CD4-positive, alpha-beta T cell treated with Interleukin-4 for 1 hour (primary cell): ENCODE results near the gene HIF1AN.

Experiments used
- DNase-seq, 2 donors: peaks; one replicate each; pipeline ENCODE4 v3.0.0-alpha.2; 2020 to 2022

Gene HIF1AN

DNA sequence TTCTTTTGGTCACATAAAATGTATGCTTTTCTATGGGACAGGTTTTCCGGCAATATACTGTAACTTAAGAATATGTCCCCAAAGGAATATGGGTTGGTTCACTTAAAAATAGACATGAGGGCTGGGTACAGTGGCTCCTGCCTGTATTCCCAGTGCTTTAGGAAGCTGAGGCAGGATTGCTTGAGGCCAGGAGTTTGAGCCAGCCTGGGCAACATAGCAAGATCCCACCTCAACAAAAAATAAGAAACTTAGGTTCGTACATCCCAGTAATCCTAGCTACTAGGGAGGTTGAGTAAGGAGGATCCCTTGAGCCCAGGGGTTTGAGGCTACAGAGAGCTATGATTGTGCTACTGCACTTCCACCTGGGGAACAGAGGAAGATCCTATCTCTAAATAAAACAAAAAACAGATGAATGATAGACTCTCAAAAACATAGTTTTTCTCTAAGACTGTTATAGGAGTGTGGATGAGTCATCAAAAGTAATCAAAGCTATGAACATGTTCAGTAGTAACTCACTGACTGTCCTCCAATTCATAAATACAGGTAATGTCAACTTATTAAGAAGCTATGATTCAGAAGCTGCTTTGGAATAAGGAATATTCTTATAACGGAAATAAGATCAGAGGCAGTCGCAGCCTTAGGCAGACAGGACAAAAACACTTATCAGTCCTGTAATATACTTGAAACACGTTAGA lies 13.5 kb upstream of the HIF1AN start:
- no peak for DNase-seq

DNA sequence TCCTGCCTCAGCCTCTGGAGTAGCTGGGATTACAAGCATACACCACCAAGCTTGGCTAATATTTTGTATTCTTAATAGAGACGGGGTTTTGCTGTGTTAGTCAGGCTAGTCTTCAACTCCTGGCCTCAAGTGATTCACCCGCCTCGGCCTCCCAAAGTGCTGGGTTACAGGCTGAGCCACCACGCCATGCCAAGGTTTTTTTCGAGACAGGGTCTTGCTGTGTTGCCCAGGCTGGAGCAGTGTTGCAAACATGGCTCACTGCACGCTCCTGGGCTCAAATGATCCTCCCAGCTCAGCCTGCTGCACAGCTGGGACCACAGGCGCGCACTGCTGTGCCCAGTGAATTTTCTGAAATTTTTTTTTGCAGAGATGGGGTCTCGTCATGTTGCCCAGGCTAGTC lies 12.8 kb upstream of the HIF1AN start:
- DNase-seq = no peak

DNA sequence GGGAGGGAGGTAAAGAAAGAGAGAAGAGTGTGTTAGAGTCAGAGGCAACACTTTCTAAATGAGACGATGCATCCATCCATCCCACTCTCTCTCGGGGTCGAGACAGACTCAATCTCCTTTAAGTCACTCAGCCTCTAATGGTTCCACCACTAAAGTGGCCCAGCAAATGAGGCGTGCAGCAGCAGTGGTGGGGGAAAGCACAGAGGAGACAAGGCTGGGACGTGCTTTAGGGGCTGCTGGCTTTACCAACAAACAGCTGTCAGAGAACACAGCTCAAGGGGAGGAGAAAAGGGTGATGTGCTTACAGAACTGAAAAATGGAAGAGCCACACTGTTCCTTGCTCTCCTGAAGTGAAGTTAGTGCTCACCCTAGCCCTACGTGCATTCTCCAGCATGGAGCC lies 11.5 kb upstream of the HIF1AN start:
- no peak for DNase-seq

DNA sequence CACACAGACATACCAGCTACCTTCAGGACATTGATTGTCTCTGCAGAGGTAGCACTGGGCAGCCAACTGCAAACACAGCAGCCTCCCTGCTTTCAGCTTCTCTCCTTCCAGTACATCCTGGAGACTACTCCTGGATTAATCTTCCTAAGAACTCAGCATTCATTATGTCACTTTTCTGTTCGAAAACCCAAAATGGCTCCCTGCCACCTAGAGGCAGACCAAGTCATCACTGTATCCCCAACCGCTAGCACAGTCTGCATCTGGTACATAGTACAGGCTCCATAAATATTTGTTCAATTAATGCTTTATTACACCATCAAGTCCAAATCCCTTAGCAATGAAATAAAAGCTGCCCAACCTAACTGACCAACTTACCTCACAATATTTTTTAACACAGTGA lies 11.1 kb upstream of the HIF1AN start:
- DNase-seq = no peak

DNA sequence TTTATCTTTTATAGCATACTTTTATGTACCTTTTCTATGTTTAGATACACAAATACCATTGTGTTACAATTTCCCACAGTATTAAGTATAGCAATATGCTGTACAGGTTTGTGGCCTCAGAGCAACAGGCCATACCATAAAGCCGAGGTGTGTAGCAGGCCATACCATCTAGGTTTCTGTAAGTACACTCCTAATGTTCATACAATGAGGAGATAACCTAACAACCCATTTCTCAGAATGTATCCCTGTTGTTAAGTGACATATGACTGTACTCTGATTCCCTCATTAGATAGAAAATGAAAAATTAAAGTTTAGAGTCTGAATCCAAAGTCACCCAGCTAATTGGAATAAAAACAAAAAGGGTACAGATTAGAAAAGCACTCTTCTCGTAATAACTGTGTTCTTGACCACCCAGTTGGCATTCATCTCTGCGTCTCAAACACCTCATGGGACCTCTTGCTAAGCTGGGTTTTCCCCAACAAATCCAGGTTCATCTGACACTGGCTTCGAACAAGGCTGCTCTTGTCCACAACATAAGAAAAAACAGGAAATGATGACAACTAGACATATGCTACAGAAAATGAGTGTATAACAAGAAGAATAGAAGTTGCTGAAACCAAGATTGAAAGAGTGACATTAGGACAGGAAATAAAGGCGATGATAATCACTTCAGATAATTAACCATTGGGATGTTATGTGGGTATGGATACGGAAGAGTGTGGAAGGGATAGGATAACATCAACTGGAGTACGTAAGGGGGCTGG lies 7.4 kb upstream of the HIF1AN start:
- peak; percentile 30 to 66 for DNase-seq

DNA sequence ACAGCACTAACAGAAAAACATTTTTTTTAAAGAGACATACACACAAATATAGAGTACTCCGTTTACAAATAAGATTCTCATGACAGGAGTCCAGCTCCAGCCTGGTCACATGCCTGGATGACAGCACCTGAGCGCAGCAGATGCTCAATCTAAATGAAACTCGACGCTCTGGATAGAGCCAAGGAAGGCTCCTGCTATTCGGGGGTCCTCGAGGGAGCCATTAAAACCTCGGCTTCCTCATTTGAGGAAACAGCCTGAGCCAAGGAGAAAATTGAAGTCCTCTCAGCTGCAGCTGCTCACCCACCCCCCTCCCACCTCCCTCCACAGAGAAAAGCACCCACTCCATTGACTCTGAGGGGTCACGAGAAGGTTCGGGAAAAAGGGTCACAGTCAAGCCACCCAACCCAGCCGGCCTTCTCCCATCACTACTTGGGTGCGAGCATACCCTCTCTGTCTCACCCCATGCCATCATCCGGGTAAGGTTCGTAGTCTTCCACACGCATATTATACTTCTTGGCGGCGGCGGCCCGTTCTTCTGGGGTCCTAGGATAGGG lies 6.7 kb upstream of the HIF1AN start:
- DNase-seq = no peak

DNA sequence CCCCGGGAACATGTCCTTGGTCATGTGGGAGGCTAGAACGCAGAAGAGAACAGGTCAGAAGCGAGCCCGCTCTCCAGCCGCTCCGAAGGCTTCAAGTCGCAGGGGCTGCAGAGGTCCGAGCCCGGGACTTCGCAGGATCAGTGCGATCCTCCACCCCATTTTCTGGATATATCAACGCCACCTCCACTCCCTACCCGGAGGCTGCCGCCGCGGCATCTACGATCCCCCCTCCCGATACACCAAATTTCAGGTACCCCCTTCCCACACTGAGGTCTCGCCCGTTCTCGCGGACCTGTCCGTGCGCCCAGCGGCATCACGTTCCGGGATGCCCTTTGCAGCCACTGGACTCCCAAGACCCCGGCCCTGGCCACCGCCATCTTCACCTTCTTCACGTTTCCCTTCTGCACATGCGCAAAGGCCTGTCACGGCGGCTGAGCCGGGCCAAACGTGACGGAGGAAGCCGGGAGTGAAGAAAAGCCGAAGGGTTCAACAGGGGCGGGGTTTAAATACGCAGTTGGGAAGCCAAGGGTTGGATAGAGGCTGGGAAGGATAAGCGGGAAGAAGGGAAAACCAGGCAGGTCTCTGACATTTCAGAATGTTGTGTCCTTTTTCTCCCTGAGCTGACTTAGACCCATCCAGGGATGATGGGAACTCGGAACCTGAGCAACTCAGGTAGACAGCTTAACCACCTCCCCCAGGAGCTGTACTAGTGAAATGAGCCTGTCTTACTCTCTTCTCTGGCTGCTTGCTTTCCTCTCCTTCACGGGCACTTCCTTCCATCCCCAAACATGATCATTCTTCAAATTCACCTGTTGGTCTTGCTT lies 6.1 kb upstream of the HIF1AN start, which contains the start of gene NDUFB8:
Gene NDUFB8 (minus strand): TSS at position 397 of the 824 bp plus-strand sequence. CDS start 20 bp downstream, at position 377.
- peak; percentile 90 to 91 for DNase-seq

DNA sequence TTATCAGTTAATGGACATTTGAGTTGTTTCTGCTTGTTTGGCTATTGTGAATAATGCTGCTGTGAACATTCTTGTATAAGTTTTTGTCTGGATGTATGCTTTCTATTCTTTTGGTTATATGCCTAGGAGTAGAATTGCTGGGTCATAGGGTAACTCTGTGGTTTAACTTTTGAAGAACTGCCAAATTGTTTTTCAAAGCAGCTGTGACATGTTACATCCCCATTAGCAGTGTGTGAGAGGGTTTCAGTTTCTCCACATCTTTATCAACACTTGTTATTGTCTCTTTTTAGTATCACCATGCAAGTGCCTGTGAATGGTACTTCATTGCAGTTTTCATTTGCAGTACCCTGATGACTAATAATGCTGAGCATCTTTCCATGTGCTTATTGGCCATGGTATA lies 4.0 kb upstream of the HIF1AN start:
- no peak for DNase-seq

DNA sequence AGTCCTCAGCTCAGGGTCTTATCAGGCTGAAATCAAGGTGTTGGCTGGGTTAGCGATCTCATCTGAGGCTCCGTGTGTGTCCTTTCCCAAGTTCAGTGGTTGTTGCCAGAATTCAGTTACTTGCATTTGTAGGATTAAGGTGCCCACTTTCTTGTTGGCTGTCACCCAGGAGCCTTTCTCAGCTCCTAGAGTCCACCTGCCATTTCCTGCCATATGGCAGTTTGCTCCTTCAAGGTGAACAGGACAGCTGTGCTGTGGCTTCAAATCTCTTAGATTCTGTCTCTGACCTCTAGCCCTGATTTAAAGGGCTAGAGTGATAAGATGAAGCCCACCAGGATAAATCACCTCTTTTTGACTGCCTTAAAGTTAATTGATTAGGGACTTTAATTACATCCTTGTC lies 1.0 kb upstream of the HIF1AN start:
- no peak for DNase-seq

DNA sequence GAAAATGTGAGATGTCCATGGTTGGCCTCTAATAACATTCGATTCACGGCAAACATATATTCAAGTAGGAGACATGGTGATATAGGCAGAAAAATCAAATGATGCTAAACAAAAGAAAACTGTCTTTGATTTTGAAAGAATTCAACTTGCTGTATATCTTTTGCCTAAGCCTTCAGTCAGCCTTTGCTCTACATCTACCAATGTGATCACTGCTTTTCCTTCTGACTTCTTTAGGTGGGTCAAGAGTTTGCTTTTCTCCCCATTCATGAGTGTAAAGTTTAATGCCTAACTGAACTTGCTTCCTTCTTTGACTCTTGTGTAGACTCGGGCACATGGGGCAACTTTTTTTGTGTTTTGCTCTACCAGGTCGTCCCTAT lies 417 bp upstream of the HIF1AN start:
- DNase-seq = no peak

DNA sequence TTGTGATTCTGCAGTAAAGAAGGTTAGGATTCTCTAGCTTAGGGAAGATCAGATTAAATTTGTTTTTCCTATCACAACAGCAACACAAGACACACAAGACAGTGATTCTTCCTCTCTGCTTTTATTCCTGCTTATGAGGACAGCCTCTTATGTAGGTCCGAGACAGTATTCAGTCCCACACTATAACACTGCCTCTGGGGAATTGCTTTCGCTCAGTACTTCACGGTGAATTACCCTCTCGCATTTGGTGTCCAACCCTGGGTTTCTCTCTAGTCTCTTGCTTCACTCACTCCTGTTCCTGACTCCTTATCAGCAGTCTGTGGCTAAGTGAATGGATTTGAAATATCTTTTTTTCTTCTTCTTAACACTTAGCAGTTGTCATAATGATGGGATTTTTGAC lies 1.7 kb downstream of the HIF1AN start:
- no peak for DNase-seq

DNA sequence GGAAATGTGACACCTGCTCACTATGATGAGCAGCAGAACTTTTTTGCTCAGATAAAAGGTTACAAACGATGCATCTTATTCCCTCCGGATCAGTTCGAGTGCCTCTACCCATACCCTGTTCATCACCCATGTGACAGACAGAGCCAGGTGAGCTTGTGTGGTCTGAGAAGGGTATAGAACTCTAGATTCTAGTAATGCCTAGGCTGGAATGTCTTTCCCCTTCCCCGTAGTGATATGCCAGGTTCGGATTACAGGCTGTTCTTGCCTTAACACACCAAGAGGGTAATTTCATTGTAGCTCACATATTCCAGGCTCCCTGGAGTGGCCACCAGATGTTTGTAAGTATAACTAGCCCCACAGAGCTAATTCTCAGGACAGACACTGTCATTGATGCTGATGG lies 9.2 kb downstream of the HIF1AN start:
- DNase-seq = no peak

DNA sequence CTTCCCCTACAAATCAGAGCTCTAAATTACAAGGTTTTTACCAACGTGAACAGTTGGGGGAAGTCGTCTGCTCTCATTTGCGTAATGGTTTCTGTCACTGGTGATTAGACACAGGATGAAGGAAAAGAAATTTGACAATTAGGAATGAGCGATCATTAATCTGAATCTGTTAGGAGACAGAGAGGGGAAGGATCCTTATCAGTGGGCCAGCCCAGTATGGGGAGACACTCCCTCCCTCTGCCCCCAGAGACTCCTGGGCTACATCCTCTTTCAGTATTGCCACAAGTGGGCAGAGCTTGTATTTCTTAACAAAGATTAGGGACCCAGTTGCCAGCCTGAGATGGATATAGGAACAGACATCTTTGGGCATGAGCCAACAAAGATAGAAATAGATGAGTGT lies 15.5 kb downstream of the HIF1AN start:
- no peak for DNase-seq

DNA sequence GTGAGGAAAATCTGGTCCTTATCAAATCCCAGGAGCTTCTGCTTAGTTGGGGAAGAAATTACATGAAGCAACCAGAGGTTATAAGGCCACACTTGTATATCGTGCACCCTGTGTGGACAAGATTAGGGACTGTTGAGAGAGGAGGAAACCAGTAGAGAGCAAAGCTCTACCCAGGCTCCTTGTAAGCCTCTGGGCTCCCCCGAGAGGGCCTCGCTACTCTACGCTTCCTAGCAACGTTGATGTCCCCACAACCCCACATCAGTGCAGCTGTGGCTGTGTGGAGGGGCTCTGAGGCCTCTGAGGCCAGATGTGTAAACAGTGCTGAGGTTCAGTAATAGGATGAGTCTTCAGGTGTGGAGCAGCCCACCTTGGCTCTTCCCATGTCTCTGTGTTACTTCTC lies 16.0 kb downstream of the HIF1AN start:
- no peak for DNase-seq

DNA sequence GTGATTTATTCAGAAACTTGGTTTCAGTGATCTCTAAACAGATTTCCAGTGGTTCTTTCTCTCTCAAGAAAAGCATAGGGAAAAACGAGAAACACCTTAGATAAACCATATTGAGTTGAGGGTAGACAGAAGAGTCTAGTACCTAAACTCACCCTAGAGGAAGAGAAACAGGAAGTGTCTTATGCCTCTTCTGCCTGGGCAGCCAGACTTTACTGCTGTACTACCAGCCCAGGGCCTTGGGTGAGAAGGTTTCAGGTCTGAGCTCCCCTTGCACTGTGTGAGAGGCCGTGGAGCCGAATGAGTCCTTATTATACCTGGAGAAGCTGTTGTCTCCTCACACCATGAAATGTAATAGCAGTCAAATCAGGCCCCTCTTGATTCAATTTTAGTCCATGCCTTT lies 18.2 kb downstream of the HIF1AN start:
- no peak for DNase-seq

DNA sequence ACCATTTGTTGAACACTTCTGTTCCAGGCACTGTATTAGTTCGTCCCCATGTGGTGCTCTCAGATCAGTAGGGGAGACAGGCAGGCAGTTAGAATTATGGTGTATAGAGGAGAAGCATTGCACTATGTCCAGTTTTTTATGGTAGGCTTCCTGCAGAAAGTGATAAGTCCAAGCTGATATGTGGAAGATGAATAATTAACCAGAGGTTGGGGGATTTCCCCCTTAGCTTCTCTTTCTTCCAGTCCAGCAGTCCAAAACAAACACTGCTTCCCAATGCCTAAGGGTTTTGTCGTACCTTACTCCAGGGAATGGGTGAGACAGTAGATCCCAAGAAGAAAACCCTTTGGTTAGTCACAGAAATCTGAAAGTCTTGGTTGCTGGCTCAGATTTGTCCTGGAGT lies 19.2 kb downstream of the HIF1AN start:
- no peak for DNase-seq

DNA sequence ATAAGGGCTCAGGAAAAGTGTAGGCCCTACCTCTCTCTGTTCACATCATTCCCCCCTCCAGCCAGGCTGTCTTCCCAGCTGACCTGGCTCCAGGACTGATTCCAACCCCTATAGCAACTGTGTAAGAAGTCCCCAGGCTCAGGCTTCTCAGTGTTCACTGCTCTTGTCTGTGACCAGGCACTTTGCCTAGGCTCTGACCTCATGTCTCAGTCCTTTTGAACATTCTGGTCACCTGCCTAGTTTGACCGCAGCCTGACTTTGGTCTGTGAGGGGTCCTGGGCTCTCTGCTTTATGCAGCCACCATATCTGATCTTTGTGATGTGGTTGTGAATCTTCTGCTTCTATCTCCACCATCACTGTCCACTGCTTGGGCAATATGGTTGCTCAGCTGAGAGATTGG lies 24.5 kb downstream of the HIF1AN start:
- DNase-seq = no peak

DNA sequence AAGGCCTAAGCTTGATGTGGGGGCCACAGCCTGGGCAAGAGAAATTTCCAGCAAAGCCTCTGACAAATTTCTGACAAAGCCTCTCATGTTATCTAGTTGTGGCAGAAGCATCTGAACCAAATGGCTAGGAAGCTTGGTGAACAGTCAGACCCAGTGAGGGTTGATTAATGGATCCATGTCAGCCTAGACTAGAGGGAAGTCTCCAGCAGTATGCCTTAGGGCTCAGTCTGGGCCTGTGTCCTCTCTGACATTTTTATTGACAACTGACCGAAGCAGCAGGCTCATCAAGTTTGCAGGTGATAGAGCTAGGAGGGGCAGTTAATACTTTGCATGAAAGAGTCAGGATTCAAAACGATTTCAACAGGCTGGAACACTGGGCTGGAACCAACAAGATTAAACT lies 25.3 kb downstream of the HIF1AN start:
- no peak for DNase-seq

DNA sequence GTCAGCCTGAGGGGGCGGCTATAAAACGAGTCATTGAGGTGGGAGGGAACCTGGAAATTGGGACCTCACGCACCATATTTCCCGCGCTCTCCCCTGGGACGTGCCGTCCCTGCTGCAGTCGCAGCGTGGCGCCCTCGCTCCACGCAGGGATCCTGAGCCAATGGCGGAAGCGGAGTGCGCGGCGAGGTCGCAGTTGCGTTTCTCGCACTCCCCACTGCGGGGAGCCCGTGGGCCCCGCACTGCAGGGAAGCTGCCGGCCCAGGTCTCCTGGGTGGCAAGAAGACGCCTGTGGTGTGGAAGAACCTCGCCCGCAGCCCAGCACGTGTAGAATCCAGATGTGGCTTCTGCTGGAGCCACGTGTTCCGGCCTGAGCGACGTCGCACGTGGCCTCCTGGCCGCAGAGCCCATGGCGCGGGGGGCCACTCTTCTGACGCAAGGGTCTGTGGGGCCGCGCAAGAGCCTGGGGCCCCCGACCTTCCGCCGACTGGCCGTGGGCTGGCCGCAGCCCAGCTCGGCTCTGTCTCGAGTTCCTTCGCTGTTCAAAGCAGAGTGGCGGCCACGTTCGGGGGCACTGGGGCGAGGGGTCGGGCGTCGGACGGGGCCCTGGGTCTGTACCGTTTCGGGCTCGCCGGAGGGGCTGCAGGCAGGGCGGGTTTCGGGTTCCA lies 26.4 kb downstream of the HIF1AN start:
- DNase-seq = peak; percentile 78 to 81

DNA sequence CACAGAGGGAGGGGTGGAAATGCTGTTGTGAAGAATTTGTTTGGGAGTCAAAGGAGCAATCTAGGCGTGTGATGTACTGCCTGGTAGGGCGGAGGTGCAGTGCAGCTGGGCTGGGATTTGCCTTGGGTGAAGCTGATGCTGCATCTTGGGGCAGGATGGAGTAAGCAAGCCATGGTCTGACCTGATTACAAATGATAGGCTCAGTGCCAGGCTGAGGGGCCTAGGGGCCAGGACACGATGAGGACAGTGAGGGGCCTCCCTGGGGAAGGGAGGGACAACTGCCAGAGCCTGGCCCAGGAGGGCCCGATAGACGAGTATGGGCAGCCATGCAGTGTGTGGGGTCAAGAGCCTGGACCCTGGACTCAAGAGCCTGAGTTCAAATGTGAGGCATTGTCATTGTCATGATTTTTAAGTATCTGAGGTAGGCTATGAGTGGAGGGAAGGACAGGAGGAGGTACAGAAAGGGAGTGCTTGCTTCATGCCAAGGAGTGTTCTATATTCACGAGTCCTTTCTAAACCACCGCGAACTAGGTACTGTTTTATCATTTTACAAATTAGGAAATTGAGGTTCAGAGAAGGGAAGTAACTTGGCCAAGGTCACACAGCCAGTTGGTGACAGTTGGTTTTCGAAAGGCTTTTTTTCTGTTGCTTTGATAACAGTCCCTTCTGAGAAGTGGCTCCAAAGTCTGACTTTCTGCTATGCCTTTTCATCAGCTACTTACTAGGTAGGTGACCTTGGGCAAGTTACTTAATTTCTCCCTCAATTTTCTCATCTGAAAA lies 29.7 kb downstream of the HIF1AN start:
- DNase-seq = no peak

DNA sequence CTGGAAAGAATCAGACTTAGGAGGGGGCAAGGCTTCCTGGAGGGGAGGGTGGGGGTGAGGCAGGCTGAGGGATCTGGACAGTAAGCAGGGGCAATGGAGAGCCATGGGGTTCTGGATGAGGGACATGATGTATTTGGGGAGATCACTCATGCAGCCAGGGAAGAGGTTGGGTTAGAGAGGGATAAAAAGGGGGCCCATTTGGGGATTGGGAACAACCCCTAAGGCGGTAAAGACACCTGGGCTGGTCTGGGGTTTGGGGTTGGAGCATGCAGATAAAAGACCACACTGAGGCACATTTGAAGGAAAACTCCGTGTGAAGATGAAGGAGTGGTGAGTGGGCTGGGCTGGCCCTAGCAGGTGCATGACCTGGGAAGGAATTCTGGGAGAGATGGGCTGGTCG lies 30.8 kb downstream of the HIF1AN start:
- DNase-seq = no peak

DNA sequence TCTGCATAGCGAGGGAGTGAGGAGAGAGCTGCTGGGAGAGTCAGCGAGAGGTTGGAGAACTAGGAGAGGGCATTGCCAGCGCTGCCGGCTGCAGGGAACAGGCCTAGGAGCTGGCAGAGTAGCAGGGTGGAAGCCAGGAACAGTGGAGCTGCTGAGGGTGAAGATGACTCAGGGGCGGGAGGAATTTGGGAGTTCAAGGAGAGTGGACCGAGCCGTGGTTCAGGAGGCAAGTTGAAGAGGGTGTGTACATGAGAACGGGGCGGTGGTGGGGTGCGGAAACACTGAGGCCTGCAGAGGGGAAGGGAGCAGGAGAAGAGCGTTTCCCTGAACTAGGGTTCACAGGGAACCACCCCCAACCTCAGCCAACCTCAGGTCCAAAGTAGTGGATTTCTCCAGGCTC lies 31.5 kb downstream of the HIF1AN start:
- no peak for DNase-seq
